IMR-90 (cell line): Measurements from ENCODE around the gene PSENEN. TPM values are rescaled to one million over a fixed set of nuclear protein-coding genes. Genes with fewer than 3 reads are reported as not detected.

Experiments
- ATAC-seq: fragments of 200-7000 bp; cut with Tn5 transposase; 2 replicates; pipeline ENCODE4 v1.9.1; 2020; ENCODE audit warnings: low read depth, mild to moderate bottlenecking, moderate library complexity
- BruUV-seq: library from RNA; stranded (reverse); fragments of 400-500 nt; replicated peaks from 2 replicates; lab custom pipeline; 2021; lab: Mats Ljungman, UMichigan
- CTCF ChIA-PET: fragments of 300-600 bp; formaldehyde crosslinking; extraction: SDS; loops from one replicate; lab custom pipeline; 2021; ENCODE audit warnings: antibody characterized with exemption; lab: Yijun Ruan, JAX
- POLR2A ChIA-PET: fragments of 300-600 bp; sonication (Branson Sonifier 250); formaldehyde crosslinking; loops from one replicate; lab custom pipeline; 2022; ENCODE audit warnings: antibody characterized with exemption; ENCODE audit not compliant: unreplicated experiment; lab: Charles Lee
- DNase-seq: peaks from one replicate; pipeline ENCODE4 v3.0.0; 2013
- H2AFZ ChIP-seq: replicated peaks from 2 replicates; pipeline ENCODE3; 2013; ENCODE audit warnings: low read length, mild to moderate bottlenecking; ENCODE audit not compliant: poor library complexity
- H2AK5ac ChIP-seq: 2 replicates; pipeline ENCODE4 v1.6.1; 2013; ENCODE audit warnings: low read depth, low read length, inconsistent platforms
- H2AK9ac ChIP-seq: replicated peaks from 2 replicates; pipeline ENCODE3; 2013; ENCODE audit warnings: mild to moderate bottlenecking, low read depth, low read length, moderate library complexity; ENCODE audit not compliant: poor library complexity
- H2BK120ac ChIP-seq: 2 replicates; pipeline ENCODE4 v1.6.1; 2013; ENCODE audit warnings: low read depth, low read length, inconsistent platforms
- H2BK15ac ChIP-seq: 3 replicates; pipeline ENCODE4 v1.6.1; 2013; ENCODE audit warnings: low read depth, low read length, inconsistent platforms
- H2BK20ac ChIP-seq: 2 replicates; pipeline ENCODE4 v1.6.1; 2013; ENCODE audit warnings: low read depth, mild to moderate bottlenecking, inconsistent platforms, low read length, moderate library complexity
- H2BK5ac ChIP-seq: 2 replicates; pipeline ENCODE4 v1.6.1; 2013; ENCODE audit warnings: mild to moderate bottlenecking, low read depth, low read length, inconsistent platforms; ENCODE audit not compliant: poor library complexity, severe bottlenecking
- H3K14ac ChIP-seq: replicated peaks from 2 replicates; pipeline ENCODE4 v1.6.1; 2013; ENCODE audit warnings: low read depth, low read length, inconsistent platforms
- H3K18ac ChIP-seq: 2 replicates; pipeline ENCODE4 v1.6.1; 2013; ENCODE audit warnings: low read depth, low read length, control low read depth
- H3K23ac ChIP-seq: 2 replicates; pipeline ENCODE4 v1.6.1; 2013; ENCODE audit warnings: low read depth, low read length, inconsistent platforms
- H3K27ac ChIP-seq: 2 replicates; pipeline ENCODE4 v1.5.1; 2013; ENCODE audit warnings: mild to moderate bottlenecking, control low read depth, low read length; ENCODE audit not compliant: insufficient read depth
- H3K27me3 ChIP-seq: 2 replicates; pipeline ENCODE4 v1.6.1; 2013; ENCODE audit warnings: low read length; ENCODE audit not compliant: control insufficient read depth, insufficient read depth
- H3K36me3 ChIP-seq: 2 replicates; pipeline ENCODE4 v1.6.1; 2013; ENCODE audit warnings: low read length, mixed read lengths; ENCODE audit not compliant: control insufficient read depth, insufficient read depth
- H3K4ac ChIP-seq: 2 replicates; pipeline ENCODE4 v1.6.1; 2013; ENCODE audit warnings: low read depth, low read length, inconsistent platforms
- H3K4me1 ChIP-seq: 2 replicates; pipeline ENCODE4 v1.6.1; 2013; ENCODE audit warnings: low read length, mixed read lengths; ENCODE audit not compliant: control insufficient read depth, insufficient read depth
- H3K4me2 ChIP-seq: 2 replicates; pipeline ENCODE4 v1.6.1; 2013; ENCODE audit warnings: low read depth, mild to moderate bottlenecking, control low read depth, low read length, moderate library complexity
- H3K4me3 ChIP-seq: 2 replicates; pipeline ENCODE4 v1.5.1; 2013; ENCODE audit warnings: low read depth, mild to moderate bottlenecking, control low read depth, low read length, moderate library complexity; ENCODE audit not compliant: insufficient read depth
- H3K56ac ChIP-seq: 2 replicates; pipeline ENCODE4 v1.6.1; 2013; ENCODE audit warnings: low read length, inconsistent platforms; ENCODE audit not compliant: insufficient read depth; ENCODE audit errors: extremely low read depth
- H3K79me1 ChIP-seq, 2 experiments: 2 replicates each; pipeline ENCODE4 v1.6.1; 2013; ENCODE audit warnings: low read length in 2 of 2, inconsistent platforms in 1 of 2, low read depth in 1 of 2
- H3K9ac ChIP-seq: 2 replicates; pipeline ENCODE4 v1.6.1; 2013; ENCODE audit warnings: low read depth, low read length, control low read depth
- H3K9me1 ChIP-seq: 2 replicates; pipeline ENCODE4 v1.6.1; 2013; ENCODE audit warnings: low read length, inconsistent platforms; ENCODE audit not compliant: insufficient read depth
- H3K9me3 ChIP-seq: 2 replicates; pipeline ENCODE4 v1.6.1; 2013; ENCODE audit warnings: low read length; ENCODE audit not compliant: control insufficient read depth, insufficient read depth
- H4K20me1 ChIP-seq: 2 replicates; pipeline ENCODE4 v1.6.1; 2013; ENCODE audit warnings: low read length, inconsistent platforms; ENCODE audit not compliant: insufficient read depth
- H4K5ac ChIP-seq: 2 replicates; pipeline ENCODE4 v1.6.1; 2013; ENCODE audit warnings: mild to moderate bottlenecking, low read depth, low read length, control low read depth
- H4K8ac ChIP-seq, 2 experiments: 2 replicates each; pipeline ENCODE4 v1.6.1; 2013; ENCODE audit warnings: low read depth in 2 of 2, low read length in 2 of 2, control low read depth in 1 of 2, inconsistent platforms in 1 of 2
- H4K91ac ChIP-seq: 2 replicates; pipeline ENCODE4 v1.6.1; 2013; ENCODE audit warnings: low read depth, low read length, inconsistent platforms; ENCODE audit not compliant: insufficient read depth
- CEBPB ChIP-seq: IDR thresholded peaks from 2 replicates; pipeline ENCODE4 v1.6.1; 2012; ENCODE audit warnings: low read depth, low read length, improper control_type of control experiment
- ELK1 ChIP-seq: fragments of 150-350 bp; IDR thresholded peaks from 2 replicates; pipeline ENCODE4 v1.6.1; 2016; ENCODE audit warnings: low read depth, mild to moderate bottlenecking, low read length, moderate library complexity, borderline replicate concordance
- MAZ ChIP-seq: IDR thresholded peaks from 2 replicates; pipeline ENCODE4 v1.6.1; 2012; ENCODE audit warnings: low read depth, mild to moderate bottlenecking, low read length, improper control_type of control experiment, moderate library complexity, borderline replicate concordance
- POLR2A ChIP-seq: IDR thresholded peaks from 2 replicates; pipeline ENCODE4 v1.6.1; 2012; ENCODE audit warnings: mild to moderate bottlenecking, low read depth, low read length
- RAD21 ChIP-seq: IDR thresholded peaks from 2 replicates; pipeline ENCODE4 v1.6.1; 2012; ENCODE audit warnings: low read length, improper control_type of control experiment
- RCOR1 ChIP-seq: IDR thresholded peaks from 2 replicates; pipeline ENCODE4 v1.6.1; 2012; ENCODE audit warnings: mild to moderate bottlenecking, low read length, improper control_type of control experiment; ENCODE audit not compliant: insufficient replicate concordance
- WGBS, 2 experiments: methylation state at CpG; one replicate each; pipeline versions ENCODE4 v1.1.5 to v1.1.7; 2013; ENCODE audit warnings: missing lambda C conversion rate in 2 of 2; ENCODE audit not compliant: insufficient read length in 1 of 2; ENCODE audit errors: extremely low coverage in 2 of 2; 5-methylcytosine and 5-hydroxymethylcytosine counted together
- dilution Hi-C: fragments of 300-500 bp; cut with HindIII; formaldehyde crosslinking; loops from one replicate; pipeline ENCODE4 v1.14.3; 2018; ENCODE audit warnings: low sequenced_read_pairs; ENCODE audit not compliant: unreplicated experiment
- in situ Hi-C: fragments of 300-500 bp; cut with MboI; formaldehyde crosslinking; loops from 3 replicates; pipeline ENCODE4 v1.14.3; 2019; ENCODE audit warnings: low sequenced_read_pairs, inconsistent platforms, mixed read lengths
- intact Hi-C: fragments of 100-400 bp; cut with micrococcal nuclease; formaldehyde crosslinking; loops from 2 replicates; pipeline ENCODE4 v1.10.0; 2022
- polyA plus RNA-seq, 3 experiments: library from polyadenylated mRNA; depleted of rRNA; stranded (reverse); fragments of >200 nt; gene quantifications; 2 replicates each; pipeline ENCODE4 v1.2.3, GENCODE V29; 2012; ENCODE audit warnings: low replicate concordance in 1 of 3
- total RNA-seq: library from RNA; depleted of rRNA; stranded (reverse); fragments of >200 nt; gene quantifications from 2 replicates; pipeline ENCODE4 v1.2.3, GENCODE V29; 2012

The PSENEN gene
- total and polyA plus RNA-seq, 2 of the 4 experiments (the other 2 are of a cell fraction): 9.0 to 47.0 TPM

GRCh38 chr19:35777961-35778360 lies 32.5 kb downstream of the PSENEN start:
- Histone ChIP-seq H4K20me1 (no peaks in the 10 kb centered on the region), H3K36me3 (peaks cover 14% of the 10 kb centered on the region), H3K27ac (no peak overlapping the region), H4K5ac (no peak overlapping the region), H3K18ac (no peak overlapping the region), H3K14ac (no peak overlapping the region), H2BK120ac (no peak overlapping the region), H4K8ac (no peak overlapping the region), H3K9me1 (peaks cover 6% of the 10 kb centered on the region; the same call in 1 of the 2 replicates), H2AK5ac (no peak overlapping the region), H3K56ac (no peak overlapping the region), H2AK9ac (no peak overlapping the region), H3K79me1 (peaks cover 7 to 18% of the 10 kb centered on the region in 2 experiments), H3K4me2 (no peak overlapping the region), H3K23ac (no peak overlapping the region), H2BK5ac (no peak overlapping the region), H3K4me1 (peaks cover 6% of the 10 kb centered on the region), H3K27me3 (no peaks in the 10 kb centered on the region), H3K4me3 (no peak overlapping the region), H2BK20ac (no peak overlapping the region), H2BK15ac (no peak overlapping the region), H3K9me3 (no peaks in the 10 kb centered on the region), H3K4ac (no peak overlapping the region), H3K9ac (no peak overlapping the region), H2AFZ (no peak overlapping the region), H4K91ac (no peak overlapping the region)
- DNase-seq (no peak), ATAC-seq (no peak)
- no TSS peak for BruUV-seq
- intact Hi-C loops: no loop called here
- TF ChIP-seq CEBPB: no peak
- no peak for TF ChIP-seq MAZ
- no peak for TF ChIP-seq RAD21
- no peak for TF ChIP-seq POLR2A
- TF ChIP-seq RCOR1: no peak
- no peak for TF ChIP-seq ELK1
- dilution Hi-C loops: no loop called here
- CTCF ChIA-PET: no interaction called here
- POLR2A ChIA-PET: no interaction called here
- in situ Hi-C loops: no loop called here
- 65% methylated on average over 4 of the region's 7 CpGs; no CpG with 5 or more reads in 1 of the 2 experiments for WGBS, 2 experiments
